ENCODE results near the gene PHF19. TPM values are rescaled to one million over a fixed set of nuclear protein-coding genes. Genes with fewer than 3 reads are reported as not detected.

The PHF19 gene
- total RNA-seq, 1 donor from 2014 or later: 44.9 TPM

DNA sequence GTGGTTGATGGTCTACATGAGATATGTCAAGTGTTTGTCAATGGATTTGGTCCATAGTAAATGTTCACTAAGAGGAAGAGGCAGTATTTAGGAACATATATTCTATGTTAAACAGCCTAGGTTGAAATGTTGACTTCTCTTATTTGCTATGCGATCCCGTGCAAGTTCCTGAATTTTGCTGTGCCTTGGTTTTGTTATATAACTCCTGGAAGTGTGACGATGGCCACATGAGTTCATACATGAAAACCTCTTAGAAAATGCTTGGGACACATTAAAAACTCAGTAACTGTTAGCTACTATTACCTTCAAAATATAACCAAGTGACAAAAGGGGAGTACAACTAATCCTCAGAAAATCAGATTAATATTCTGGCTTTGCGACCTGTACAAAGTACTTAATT is 61.9 kb downstream of the PHF19 start:
- Histone ChIP-seq H3K27me3 (no peaks in the 10 kb centered on the region), H3K36me3 (peaks cover 0 to 34% of the 10 kb centered on the region in 2 donors), H3K9me3 (no peaks in the 10 kb centered on the region), H3K4me1 (no peaks in the 10 kb centered on the region), H3K27ac (no peak overlapping the region), H3K4me3 (no peak overlapping the region)
- TF ChIP-seq POLR2A (IDR thresholded peaks at IDR 0.05) (no peak), POLR2AphosphoS5 (IDR thresholded peaks at IDR 0.05; ENCODE audit: insufficient read depth in 1 of 2, low read depth in 1 of 2) (no peak), CTCF (IDR thresholded peaks at IDR 0.05) (no peak)
- intact Hi-C loops (cut with DNase I): no loop called here
- no peak for DNase-seq (ENCODE audit: extremely low spot score in 2 of 2)

- H3K36me3 ChIP-seq: no peaks in the 10 kb centered on the region
- H3K27ac ChIP-seq: no peak overlapping the region
- no peaks in the 10 kb centered on the region for H3K27me3 ChIP-seq
- H3K4me3 ChIP-seq: no peak overlapping the region
- intact Hi-C loops (cut with DNase I): no loop called here
- no peak for DNase-seq (ENCODE audit: extremely low spot score in 2 of 2)
- no peaks in the 10 kb centered on the region for H3K4me1 ChIP-seq
- TF ChIP-seq POLR2A (IDR thresholded peaks at IDR 0.05): no peak
- no peak for TF ChIP-seq POLR2AphosphoS5 (IDR thresholded peaks at IDR 0.05; ENCODE audit: insufficient read depth in 1 of 2, low read depth in 1 of 2)
- TF ChIP-seq CTCF (IDR thresholded peaks at IDR 0.05): no peak
- H3K9me3 ChIP-seq: no peaks in the 10 kb centered on the region
Measured at GRCh38 chr9:120808931-120809330, 68.1 kb downstream of the PHF19 start.

- no peaks in the 10 kb centered on the region for H3K36me3 ChIP-seq
- H3K4me1 ChIP-seq: no peaks in the 10 kb centered on the region
- H3K27me3 ChIP-seq: no peaks in the 10 kb centered on the region
- no peak overlapping the region for H3K27ac ChIP-seq
- no peaks in the 10 kb centered on the region for H3K9me3 ChIP-seq
- no peak overlapping the region for H3K4me3 ChIP-seq
- no peak for TF ChIP-seq POLR2AphosphoS5 (IDR thresholded peaks at IDR 0.05; ENCODE audit: insufficient read depth in 1 of 2, low read depth in 1 of 2)
- no peak for TF ChIP-seq CTCF (IDR thresholded peaks at IDR 0.05)
- TF ChIP-seq POLR2A (IDR thresholded peaks at IDR 0.05): no peak
- intact Hi-C loops (cut with DNase I): no loop called here
- DNase-seq (ENCODE audit: extremely low spot score in 2 of 2): no peak
Measured at GRCh38 chr9:120807607-120808379, 69.2 kb downstream of the PHF19 start.

Other genes starting within 250 kb of the PHF19 start
- gene MEGF9, start 162.7 kb downstream of the PHF19 start, total RNA-seq: 17.7 TPM
- 33.1 TPM for gene FBXW2, start 83.8 kb downstream of the PHF19 start, total RNA-seq
- 27.5 TPM for gene PSMD5, start 34.3 kb downstream of the PHF19 start, total RNA-seq
- gene TRAF1, start 49.6 kb upstream of the PHF19 start, total RNA-seq: 6.9 TPM
- 2.0 TPM for gene C5, start 173.1 kb upstream of the PHF19 start, total RNA-seq
- 13.8 TPM for gene CNTRL, start 197.8 kb upstream of the PHF19 start, total RNA-seq